Fibroblast of lung (primary cell): ENCODE data around the gene CASQ2.

ENCODE experiments used
- EZH2 ChIP-seq: IDR thresholded peaks from 2 replicates; pipeline ENCODE4 v1.5.1; 2012; ENCODE audit warnings: low read length, control low read depth, mild to moderate bottlenecking; ENCODE audit errors: missing control alignments
- TF ChIP-seq, protein P1 (sequence below), 2 donors: IDR thresholded peaks in 1 of 2; conservative IDR thresholded peaks in 1 of 2; 1 replicate in 1 of 2; 2 replicates in 1 of 2; pipeline ENCODE4 v1.5.1; 2011 to 2012; ENCODE audit warnings: low read length in 2 of 2, control low read depth in 1 of 2, inconsistent platforms in 1 of 2, low read depth in 1 of 2, mild to moderate bottlenecking in 1 of 2

DNA sequence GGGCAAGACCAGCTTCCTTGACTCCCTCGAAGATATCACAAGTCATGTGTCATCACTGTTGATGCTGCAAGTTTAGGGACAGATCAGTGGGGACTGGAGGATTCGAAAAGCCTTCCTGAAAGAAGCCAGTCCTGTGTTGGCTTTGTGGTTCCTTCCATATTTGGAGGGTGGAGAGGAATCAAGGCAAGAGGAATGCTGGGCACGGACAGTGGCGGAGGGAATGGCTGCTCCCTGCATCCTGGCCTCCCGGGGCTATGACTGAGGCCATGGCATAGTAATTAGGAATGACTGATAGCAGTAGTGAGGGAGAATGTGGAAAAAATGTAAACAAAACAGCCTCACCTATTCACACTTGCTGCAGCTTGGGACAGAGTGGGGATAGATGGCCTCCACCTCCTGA, 90.4 kb downstream of the CASQ2 start:
- TF ChIP-seq, protein P1, sequence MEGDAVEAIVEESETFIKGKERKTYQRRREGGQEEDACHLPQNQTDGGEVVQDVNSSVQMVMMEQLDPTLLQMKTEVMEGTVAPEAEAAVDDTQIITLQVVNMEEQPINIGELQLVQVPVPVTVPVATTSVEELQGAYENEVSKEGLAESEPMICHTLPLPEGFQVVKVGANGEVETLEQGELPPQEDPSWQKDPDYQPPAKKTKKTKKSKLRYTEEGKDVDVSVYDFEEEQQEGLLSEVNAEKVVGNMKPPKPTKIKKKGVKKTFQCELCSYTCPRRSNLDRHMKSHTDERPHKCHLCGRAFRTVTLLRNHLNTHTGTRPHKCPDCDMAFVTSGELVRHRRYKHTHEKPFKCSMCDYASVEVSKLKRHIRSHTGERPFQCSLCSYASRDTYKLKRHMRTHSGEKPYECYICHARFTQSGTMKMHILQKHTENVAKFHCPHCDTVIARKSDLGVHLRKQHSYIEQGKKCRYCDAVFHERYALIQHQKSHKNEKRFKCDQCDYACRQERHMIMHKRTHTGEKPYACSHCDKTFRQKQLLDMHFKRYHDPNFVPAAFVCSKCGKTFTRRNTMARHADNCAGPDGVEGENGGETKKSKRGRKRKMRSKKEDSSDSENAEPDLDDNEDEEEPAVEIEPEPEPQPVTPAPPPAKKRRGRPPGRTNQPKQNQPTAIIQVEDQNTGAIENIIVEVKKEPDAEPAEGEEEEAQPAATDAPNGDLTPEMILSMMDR (conservative IDR thresholded peaks at IDR 0.05 in 1 of 2, IDR thresholded peaks at IDR 0.05 in 1 of 2; ENCODE audit: low read depth in 1 of 2, low read length in 2 of 2), result no peak
- TF ChIP-seq EZH2, result no peak
